ENCODE results near the gene B3GNT4. TPM values are rescaled to one million over a fixed set of nuclear protein-coding genes. Genes with fewer than 3 reads are reported as not detected.

The B3GNT4 gene
- total RNA-seq, 2 experiments from 2014 or later: not detected

DNA sequence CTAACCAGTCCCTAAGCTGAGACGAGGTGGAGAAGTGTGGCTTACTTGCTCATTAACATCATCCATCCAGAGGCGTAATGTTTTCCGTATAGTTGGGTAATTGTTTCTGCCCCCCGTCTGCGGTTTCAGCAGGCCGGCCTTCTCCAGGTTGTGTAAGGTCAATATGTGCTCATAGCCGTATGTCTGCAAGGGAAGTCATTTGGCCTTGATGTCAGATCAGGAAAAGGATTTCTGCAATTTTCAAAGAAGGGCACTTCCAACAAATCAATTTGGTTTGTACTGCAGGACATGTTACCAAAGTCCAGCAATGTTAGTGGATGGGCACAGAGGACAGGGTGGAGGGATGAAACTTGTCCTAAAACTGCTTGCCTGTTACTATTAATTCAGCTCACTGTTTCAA is 32.2 kb downstream of the B3GNT4 start:
- POLR2A ChIA-PET: interaction anchor here (1.2 kb wide), 1 partner anchor 9 kb away, joined by 3 read pairs; no protein-coding TSS in a partner anchor
- no peaks in the 10 kb centered on the region for H3K27me3 ChIP-seq (ENCODE audit: control insufficient read depth in 1 of 2, insufficient read depth in 2 of 2, low read length in 2 of 2)
- Mint-ChIP-seq H3K4me3 (no peak overlapping the region), H3K27me3 (no peaks in the 10 kb centered on the region), H3K27ac (no peak overlapping the region), H3K9me3 (no peaks in the 10 kb centered on the region), H3K4me1 (ENCODE audit: low read depth) (peaks cover 5% of the 10 kb centered on the region), H3K36me3 (ENCODE audit: low read depth) (peaks cover 81% of the 10 kb centered on the region)
- DNase-seq: no peak
- H3K4me3 ChIP-seq (ENCODE audit: low read length): no peak overlapping the region
- no peak for ATAC-seq (ENCODE audit: poor library complexity)
- intact Hi-C loops (cut with DNase I, micrococcal nuclease): loop anchor here in 1 of 2 experiments (10.0 kb wide), 1 partner anchor 1739 kb away; the partner anchor contains the start of genes CCDC92 and ZNF664
- no peak overlapping the region for H3K27ac ChIP-seq (ENCODE audit: low read depth in 1 of 2, low read length in 2 of 2)
- H3K9me3 ChIP-seq (ENCODE audit: control insufficient read depth in 1 of 2, insufficient read depth in 1 of 2, low read length in 2 of 2): no peaks in the 10 kb centered on the region
- H3K4me1 ChIP-seq (ENCODE audit: insufficient read depth, low read length): no peaks in the 10 kb centered on the region
- no peak for TF ChIP-seq CTCF (IDR thresholded peaks at IDR 0.05)
- peaks cover 90% of the 10 kb centered on the region for H3K36me3 ChIP-seq (ENCODE audit: insufficient read depth, low read length)
- CTCF ChIA-PET: no interaction called here

DNA sequence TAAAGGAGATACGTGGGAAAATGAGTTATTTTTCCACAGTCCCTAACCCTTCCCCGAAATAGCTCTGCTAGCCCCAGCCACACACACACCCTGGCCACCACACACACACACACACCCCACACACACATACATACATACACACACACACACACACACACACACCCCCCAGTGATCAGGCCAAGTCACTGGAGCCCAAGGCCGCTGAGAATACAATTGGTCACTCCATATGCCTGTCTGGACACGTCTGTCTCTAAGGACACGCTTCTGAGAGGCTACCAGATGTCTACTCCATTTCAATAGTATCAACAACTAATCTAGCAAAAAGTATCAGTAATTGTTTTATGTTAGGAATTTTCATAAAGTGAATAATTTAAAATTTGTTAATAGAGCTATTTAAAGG is 35.4 kb downstream of the B3GNT4 start:
- Histone ChIP-seq H3K36me3 (ENCODE audit: insufficient read depth, low read length) (peaks cover 67% of the 10 kb centered on the region), H3K27me3 (ENCODE audit: control insufficient read depth in 1 of 2, insufficient read depth in 2 of 2, low read length in 2 of 2) (no peaks in the 10 kb centered on the region), H3K9me3 (ENCODE audit: control insufficient read depth in 1 of 2, insufficient read depth in 1 of 2, low read length in 2 of 2) (no peaks in the 10 kb centered on the region), H3K4me1 (ENCODE audit: insufficient read depth, low read length) (peaks cover 22% of the 10 kb centered on the region), H3K4me3 (ENCODE audit: low read length) (no peak overlapping the region), H3K27ac (ENCODE audit: low read depth in 1 of 2, low read length in 2 of 2) (no peak overlapping the region)
- H3K27ac Mint-ChIP-seq: no peak overlapping the region
- intact Hi-C loops (cut with DNase I, micrococcal nuclease): loop anchor here in 1 of 2 experiments (10.0 kb wide), 1 partner anchor 1736 kb away; the partner anchor contains the start of genes CCDC92 and ZNF664
- peaks cover 14% of the 10 kb centered on the region for H3K4me1 Mint-ChIP-seq (ENCODE audit: low read depth)
- no peaks in the 10 kb centered on the region for H3K27me3 Mint-ChIP-seq
- H3K36me3 Mint-ChIP-seq (ENCODE audit: low read depth): peaks cover 64% of the 10 kb centered on the region
- CTCF ChIA-PET: interaction anchor here (1.0 kb wide), 1 partner anchor 11 kb away, joined by 4 read pairs; no protein-coding TSS in a partner anchor
- TF ChIP-seq CTCF (IDR thresholded peaks at IDR 0.05): no peak
- POLR2A ChIA-PET: no interaction called here
- H3K9me3 Mint-ChIP-seq: no peaks in the 10 kb centered on the region
- DNase-seq (no peak), ATAC-seq (ENCODE audit: poor library complexity) (no peak)
- H3K4me3 Mint-ChIP-seq: no peak overlapping the region

DNA sequence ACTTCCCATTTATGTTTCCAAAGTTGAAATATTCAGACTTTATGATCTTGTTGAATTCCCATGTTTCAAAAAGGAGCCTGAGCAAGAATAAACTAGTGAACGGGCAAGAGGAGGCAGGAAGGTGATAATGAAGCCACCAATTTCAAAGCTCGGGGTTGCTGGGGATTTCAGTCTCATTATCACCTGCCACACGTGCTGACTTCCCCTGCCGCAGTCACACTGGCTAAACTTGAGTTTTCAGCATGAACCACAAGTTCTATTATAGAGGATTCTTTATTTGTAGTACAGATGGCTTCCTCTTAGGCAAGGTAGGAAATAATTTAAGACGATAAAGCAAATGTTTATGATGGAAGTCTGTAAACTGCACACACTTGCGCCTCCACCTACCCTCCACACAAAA is 40.5 kb downstream of the B3GNT4 start:
- ATAC-seq (ENCODE audit: poor library complexity) (peak; percentile 19), DNase-seq (peak in 5 of 14 experiments; percentile 3 to 62 (median 58))
- Histone ChIP-seq H3K4me1 (ENCODE audit: insufficient read depth, low read length) (peaks cover 36% of the 10 kb centered on the region), H3K27ac (ENCODE audit: low read depth in 1 of 2, low read length in 2 of 2) (peak overlapping the region; percentile 44 to 52), H3K4me3 (ENCODE audit: low read length) (peak overlapping the region; percentile 54), H3K36me3 (ENCODE audit: insufficient read depth, low read length) (peaks cover 24% of the 10 kb centered on the region), H3K27me3 (ENCODE audit: control insufficient read depth in 1 of 2, insufficient read depth in 2 of 2, low read length in 2 of 2) (no peaks in the 10 kb centered on the region), H3K9me3 (ENCODE audit: control insufficient read depth in 1 of 2, insufficient read depth in 1 of 2, low read length in 2 of 2) (no peaks in the 10 kb centered on the region)
- CTCF ChIA-PET: interaction anchor here (0.9 to 2.1 kb wide), 2 partner anchors 11 to 23 kb away, joined by 4 to 8 read pairs; no protein-coding TSS in a partner anchor
- TF ChIP-seq CTCF (IDR thresholded peaks at IDR 0.05): no peak
- Mint-ChIP-seq H3K9me3 (no peaks in the 10 kb centered on the region), H3K36me3 (ENCODE audit: low read depth) (peaks cover 61% of the 10 kb centered on the region), H3K27me3 (no peaks in the 10 kb centered on the region), H3K4me3 (peak overlapping the region; percentile 87), H3K4me1 (ENCODE audit: low read depth) (peaks cover 31% of the 10 kb centered on the region), H3K27ac (peak overlapping the region; percentile 88)
- POLR2A ChIA-PET: interaction anchor here (0.7 to 4.0 kb wide), 12 partner anchors 10 to 1121 kb away, joined by 3 to 123 read pairs (median 5); partner anchors contain the start of genes B3GNT4, DIABLO, KNTC1 and RSRC2
- intact Hi-C loops (cut with DNase I, micrococcal nuclease): loop anchor here in 1 of 2 experiments (2.0 kb wide), 2 partner anchors 17 to 23 kb away; partner anchors contain the start of genes DIABLO and VPS33A
